ENCODE data around the gene SPINT2.

DNA sequence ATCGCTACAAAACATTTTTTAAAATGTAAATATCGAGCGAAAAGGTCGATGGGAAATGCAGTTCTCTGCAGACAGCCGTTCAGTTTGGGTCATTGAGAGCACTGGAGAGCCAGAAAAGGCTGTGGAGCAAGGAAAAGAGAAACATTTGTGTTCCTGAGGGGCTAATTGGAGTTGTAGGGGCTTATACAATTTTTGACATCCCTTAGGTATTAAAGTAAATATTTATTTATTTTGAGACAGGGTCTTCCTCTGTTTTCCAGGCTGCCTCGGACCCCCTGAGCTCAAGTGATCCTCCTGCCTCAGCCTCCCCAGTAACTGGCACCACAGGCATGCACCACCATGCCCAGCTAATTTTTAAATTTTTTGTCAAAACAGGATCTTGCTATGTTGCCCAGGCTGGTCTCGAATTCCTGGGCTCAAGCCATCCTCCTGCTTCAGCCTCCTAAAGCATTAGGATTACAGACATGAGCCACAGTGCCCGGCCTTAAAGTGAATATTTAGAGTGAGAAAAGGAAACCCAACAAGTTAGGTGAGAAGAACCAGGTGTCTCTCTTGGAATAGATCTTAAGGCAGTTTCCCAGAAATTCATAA is 52.2 kb downstream of the SPINT2 start:
- TF ChIP-seq EZH2 (IDR thresholded peaks at IDR 0.05; ENCODE audit: borderline replicate concordance, low read length) (no peak), CTCF (IDR thresholded peaks at IDR 0.05; ENCODE audit: low read length) (no peak)

All from OCI-LY1 (cell line).